Activated naive CD8-positive, alpha-beta T cell treated with anti-CD3 and anti-CD28 coated beads for 36 hours (primary cell): ENCODE results near the gene SLX4IP. TPM values are rescaled to one million over a fixed set of nuclear protein-coding genes. Genes with fewer than 3 reads are reported as not detected.

Source experiments
- DNase-seq: peaks from one replicate; pipeline ENCODE4 v3.0.0; 2021
- H3K27ac Mint-ChIP-seq: one replicate; pipeline ENCODE4 v1.8.0; 2022; ENCODE audit warnings: mild to moderate bottlenecking, moderate library complexity, mixed read lengths
- H3K27me3 Mint-ChIP-seq: one replicate; pipeline ENCODE4 v1.8.0; 2022; ENCODE audit warnings: mild to moderate bottlenecking, mixed read lengths
- H3K36me3 Mint-ChIP-seq: one replicate; pipeline ENCODE4 v1.8.0; 2021; ENCODE audit warnings: mild to moderate bottlenecking, mixed read lengths
- H3K4me1 Mint-ChIP-seq: one replicate; pipeline ENCODE4 v1.8.0; 2021; ENCODE audit warnings: mixed read lengths
- H3K4me3 Mint-ChIP-seq: one replicate; pipeline ENCODE4 v1.8.0; 2022; ENCODE audit warnings: mild to moderate bottlenecking, moderate library complexity, mixed read lengths
- H3K9me3 Mint-ChIP-seq: one replicate; pipeline ENCODE4 v1.8.0; 2022; ENCODE audit warnings: mixed read lengths
- total RNA-seq, 2 experiments: library from RNA; stranded (reverse); gene quantifications; one replicate each; pipeline ENCODE4 v1.2.3, GENCODE V29; 2021

Gene SLX4IP
- total RNA-seq, 2 experiments from 2014 or later, result 7.4 to 7.9 TPM

GRCh38 chr20:10561302-10561701 is 126.2 kb downstream of the SLX4IP start:
- Mint-ChIP-seq H3K36me3 (peaks cover 51% of the 10 kb centered on the region), H3K27ac (no peak overlapping the region), H3K9me3 (peaks cover 4% of the 10 kb centered on the region), H3K4me3 (no peak overlapping the region), H3K27me3 (no peaks in the 10 kb centered on the region), H3K4me1 (peaks cover 30% of the 10 kb centered on the region)
- no peak for DNase-seq

GRCh38 chr20:10562899-10563298 is 127.8 kb downstream of the SLX4IP start:
- H3K4me1 Mint-ChIP-seq, result peaks cover 30% of the 10 kb centered on the region
- peaks cover 56% of the 10 kb centered on the region for H3K36me3 Mint-ChIP-seq
- H3K27me3 Mint-ChIP-seq, result no peaks in the 10 kb centered on the region
- no peak for DNase-seq
- no peak overlapping the region for H3K27ac Mint-ChIP-seq
- H3K4me3 Mint-ChIP-seq, result no peak overlapping the region
- peaks cover 4% of the 10 kb centered on the region for H3K9me3 Mint-ChIP-seq

- Mint-ChIP-seq H3K9me3 (peaks cover 4% of the 10 kb centered on the region), H3K27me3 (no peaks in the 10 kb centered on the region), H3K4me3 (no peak overlapping the region), H3K27ac (no peak overlapping the region), H3K36me3 (peaks cover 58% of the 10 kb centered on the region), H3K4me1 (peaks cover 20% of the 10 kb centered on the region)
- DNase-seq, result no peak
Measured at GRCh38 chr20:10563935-10564492, 128.9 kb downstream of the SLX4IP start.

- Mint-ChIP-seq H3K27ac (no peak overlapping the region), H3K27me3 (no peaks in the 10 kb centered on the region), H3K36me3 (peaks cover 60% of the 10 kb centered on the region), H3K4me1 (peaks cover 16% of the 10 kb centered on the region), H3K9me3 (peaks cover 4% of the 10 kb centered on the region), H3K4me3 (no peak overlapping the region)
- DNase-seq, result no peak
Measured at GRCh38 chr20:10565191-10565921, 130.3 kb downstream of the SLX4IP start.

GRCh38 chr20:10565922-10566897 is 131.1 kb downstream of the SLX4IP start:
- H3K9me3 Mint-ChIP-seq, result peaks cover 4% of the 10 kb centered on the region
- H3K27ac Mint-ChIP-seq, result no peak overlapping the region

GRCh38 chr20:10568032-10568431 is 132.9 kb downstream of the SLX4IP start:
- H3K27me3 Mint-ChIP-seq, result no peaks in the 10 kb centered on the region

More at GRCh38 chr20:10565922-10566897, 131.1 kb downstream of the SLX4IP start:
- peaks cover 57% of the 10 kb centered on the region for H3K36me3 Mint-ChIP-seq
- no peaks in the 10 kb centered on the region for H3K27me3 Mint-ChIP-seq
- H3K4me1 Mint-ChIP-seq, result peaks cover 16% of the 10 kb centered on the region
- DNase-seq, result no peak
- H3K4me3 Mint-ChIP-seq, result no peak overlapping the region

GRCh38 chr20:10571313-10571815 is 136.3 kb downstream of the SLX4IP start:
- peaks cover 33% of the 10 kb centered on the region for H3K36me3 Mint-ChIP-seq
- H3K4me3 Mint-ChIP-seq, result no peak overlapping the region
- DNase-seq, result no peak
- H3K9me3 Mint-ChIP-seq, result no peaks in the 10 kb centered on the region
- no peaks in the 10 kb centered on the region for H3K27me3 Mint-ChIP-seq
- H3K4me1 Mint-ChIP-seq, result peaks cover 11% of the 10 kb centered on the region
- H3K27ac Mint-ChIP-seq, result peak overlapping the region; percentile 19

More at GRCh38 chr20:10568032-10568431, 132.9 kb downstream of the SLX4IP start:
- peaks cover 49% of the 10 kb centered on the region for H3K36me3 Mint-ChIP-seq
- peaks cover 2% of the 10 kb centered on the region for H3K9me3 Mint-ChIP-seq
- H3K4me3 Mint-ChIP-seq, result no peak overlapping the region
- DNase-seq, result no peak
- no peak overlapping the region for H3K27ac Mint-ChIP-seq
- H3K4me1 Mint-ChIP-seq, result peaks cover 22% of the 10 kb centered on the region

GRCh38 chr20:10572853-10573252 is 137.7 kb downstream of the SLX4IP start:
- H3K9me3 Mint-ChIP-seq, result no peaks in the 10 kb centered on the region
- H3K27ac Mint-ChIP-seq, result no peak overlapping the region
- H3K4me3 Mint-ChIP-seq, result no peak overlapping the region
- H3K36me3 Mint-ChIP-seq, result peaks cover 24% of the 10 kb centered on the region
- H3K4me1 Mint-ChIP-seq, result peaks cover 11% of the 10 kb centered on the region
- no peaks in the 10 kb centered on the region for H3K27me3 Mint-ChIP-seq
- no peak for DNase-seq

GRCh38 chr20:10573273-10573950 is 138.3 kb downstream of the SLX4IP start:
- H3K4me1 Mint-ChIP-seq, result peaks cover 15% of the 10 kb centered on the region
- H3K36me3 Mint-ChIP-seq, result peaks cover 22% of the 10 kb centered on the region
- H3K9me3 Mint-ChIP-seq, result no peaks in the 10 kb centered on the region
- no peaks in the 10 kb centered on the region for H3K27me3 Mint-ChIP-seq
- no peak overlapping the region for H3K27ac Mint-ChIP-seq
- DNase-seq, result no peak
- no peak overlapping the region for H3K4me3 Mint-ChIP-seq

- H3K36me3 Mint-ChIP-seq, result peaks cover 16% of the 10 kb centered on the region
- no peak overlapping the region for H3K4me3 Mint-ChIP-seq
- H3K27me3 Mint-ChIP-seq, result no peaks in the 10 kb centered on the region
- DNase-seq, result no peak
- H3K27ac Mint-ChIP-seq, result no peak overlapping the region
- H3K4me1 Mint-ChIP-seq, result peaks cover 20% of the 10 kb centered on the region
- no peaks in the 10 kb centered on the region for H3K9me3 Mint-ChIP-seq
Measured at GRCh38 chr20:10573951-10574339, 138.8 kb downstream of the SLX4IP start.

GRCh38 chr20:10576411-10577090 is 141.4 kb downstream of the SLX4IP start:
- no peaks in the 10 kb centered on the region for H3K27me3 Mint-ChIP-seq
- H3K9me3 Mint-ChIP-seq, result no peaks in the 10 kb centered on the region

GRCh38 chr20:10577648-10578047 is 142.5 kb downstream of the SLX4IP start:
- H3K27me3 Mint-ChIP-seq, result no peaks in the 10 kb centered on the region
- no peak for DNase-seq
- H3K36me3 Mint-ChIP-seq, result peaks cover 12% of the 10 kb centered on the region
- H3K9me3 Mint-ChIP-seq, result no peaks in the 10 kb centered on the region
- no peak overlapping the region for H3K27ac Mint-ChIP-seq
- no peak overlapping the region for H3K4me3 Mint-ChIP-seq
- peaks cover 10% of the 10 kb centered on the region for H3K4me1 Mint-ChIP-seq

More at GRCh38 chr20:10576411-10577090, 141.4 kb downstream of the SLX4IP start:
- H3K4me3 Mint-ChIP-seq, result no peak overlapping the region
- peaks cover 15% of the 10 kb centered on the region for H3K4me1 Mint-ChIP-seq
- no peak for DNase-seq
- no peak overlapping the region for H3K27ac Mint-ChIP-seq
- H3K36me3 Mint-ChIP-seq, result peaks cover 16% of the 10 kb centered on the region

- Mint-ChIP-seq H3K36me3 (peaks cover 8% of the 10 kb centered on the region), H3K4me1 (peaks cover 10% of the 10 kb centered on the region), H3K4me3 (no peak overlapping the region), H3K27me3 (no peaks in the 10 kb centered on the region), H3K27ac (no peak overlapping the region), H3K9me3 (no peaks in the 10 kb centered on the region)
- DNase-seq, result no peak
Measured at GRCh38 chr20:10578607-10579006, 143.5 kb downstream of the SLX4IP start.

- no peak for DNase-seq
- Mint-ChIP-seq H3K9me3 (no peaks in the 10 kb centered on the region), H3K4me3 (no peak overlapping the region), H3K27ac (no peak overlapping the region), H3K36me3 (peaks cover 10% of the 10 kb centered on the region), H3K4me1 (peaks cover 10% of the 10 kb centered on the region), H3K27me3 (no peaks in the 10 kb centered on the region)
Measured at GRCh38 chr20:10579942-10580341, 144.8 kb downstream of the SLX4IP start.
